ENCODE measurements around the gene STX18. TPM values are rescaled to one million over a fixed set of nuclear protein-coding genes. Genes with fewer than 3 reads are reported as not detected.
A peak's percentile ranks its signal among the peaks of the same experiment; 100 is the strongest.

Gene STX18
- total RNA-seq, 2 experiments from 2014 or later = 25.8 to 27.9 TPM

- Mint-ChIP-seq H3K9me3 (peaks cover 2% of the 10 kb centered on the region), H3K27ac (no peak overlapping the region), H3K4me1 (no peaks in the 10 kb centered on the region), H3K4me3 (no peak overlapping the region), H3K27me3 (no peaks in the 10 kb centered on the region), H3K36me3 (ENCODE audit: low read depth) (no peaks in the 10 kb centered on the region)
- no peak for DNase-seq
- ChIA-PET POLR2A (interaction anchor here (0.7 kb wide), 1 partner anchor 50 kb away, joined by 3 read pairs; no protein-coding TSS in a partner anchor), CTCF (no interaction called here)
Observed at GRCh38 chr4:4398430-4398829, 143.4 kb downstream of the STX18 start.

GRCh38 chr4:4397441-4397819, 144.4 kb downstream of the STX18 start:
- Mint-ChIP-seq H3K4me1 (no peaks in the 10 kb centered on the region), H3K4me3 (no peak overlapping the region), H3K27me3 (no peaks in the 10 kb centered on the region), H3K27ac (no peak overlapping the region), H3K36me3 (ENCODE audit: low read depth) (no peaks in the 10 kb centered on the region), H3K9me3 (peaks cover 2% of the 10 kb centered on the region)
- DNase-seq = no peak
- POLR2A ChIA-PET = no interaction called here
- CTCF ChIA-PET = no interaction called here

DNA sequence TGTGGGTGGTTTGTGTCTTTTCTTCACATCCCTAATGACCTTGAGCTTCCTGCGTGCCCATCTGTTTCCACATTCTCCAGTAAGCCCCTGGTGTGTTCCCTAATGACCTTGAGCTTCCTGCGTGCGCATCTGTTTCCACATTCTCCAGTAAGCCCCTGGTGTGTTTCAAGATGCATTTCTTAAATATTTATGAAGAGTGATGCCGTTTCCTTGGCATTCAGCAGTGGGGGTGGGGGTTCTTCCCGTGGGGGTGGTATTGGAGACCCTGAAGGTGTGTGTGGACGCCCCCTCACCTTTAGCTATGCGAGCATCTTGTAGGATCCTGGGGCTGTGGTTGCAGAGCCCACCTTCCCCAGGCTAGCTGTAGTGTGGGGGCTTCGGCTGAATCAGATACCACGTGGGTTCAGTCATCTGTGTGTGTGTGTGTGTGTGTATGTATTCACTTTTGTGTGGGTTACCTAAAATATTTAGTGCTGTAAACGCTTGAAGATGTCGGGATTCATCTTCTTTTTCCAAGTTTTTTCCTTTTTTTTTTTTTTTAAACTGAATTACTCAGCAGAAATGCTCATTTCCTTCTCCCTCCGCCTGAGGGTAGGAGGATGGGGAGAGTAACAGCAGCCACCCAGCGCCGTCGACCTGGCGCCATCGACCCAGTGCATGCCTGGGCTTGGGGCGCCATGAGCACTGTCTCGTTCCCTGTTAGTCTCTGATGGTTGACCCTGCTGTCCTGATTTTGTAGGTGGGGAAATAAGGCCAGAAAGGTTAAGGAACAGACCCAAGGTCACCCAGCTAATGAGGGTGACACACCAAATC, 145.0 kb downstream of the STX18 start:
- Mint-ChIP-seq H3K9me3 (peaks cover 2% of the 10 kb centered on the region), H3K36me3 (ENCODE audit: low read depth) (no peaks in the 10 kb centered on the region), H3K4me3 (no peak overlapping the region), H3K27me3 (no peaks in the 10 kb centered on the region), H3K4me1 (no peaks in the 10 kb centered on the region), H3K27ac (no peak overlapping the region)
- POLR2A ChIA-PET = no interaction called here
- CTCF ChIA-PET = interaction anchor here (0.6 kb wide), 1 partner anchor 56 kb away, joined by 4 read pairs; no protein-coding TSS in a partner anchor
- no peak for DNase-seq

- no peak overlapping the region for H3K4me3 Mint-ChIP-seq
- no peaks in the 10 kb centered on the region for H3K27me3 Mint-ChIP-seq
- POLR2A ChIA-PET = no interaction called here
- no peaks in the 10 kb centered on the region for H3K36me3 Mint-ChIP-seq (ENCODE audit: low read depth)
- CTCF ChIA-PET = no interaction called here
- H3K9me3 Mint-ChIP-seq = peaks cover 2% of the 10 kb centered on the region
- no peak for DNase-seq
- no peaks in the 10 kb centered on the region for H3K4me1 Mint-ChIP-seq
- H3K27ac Mint-ChIP-seq = no peak overlapping the region
Observed at GRCh38 chr4:4395849-4396627, 145.8 kb downstream of the STX18 start.

DNA sequence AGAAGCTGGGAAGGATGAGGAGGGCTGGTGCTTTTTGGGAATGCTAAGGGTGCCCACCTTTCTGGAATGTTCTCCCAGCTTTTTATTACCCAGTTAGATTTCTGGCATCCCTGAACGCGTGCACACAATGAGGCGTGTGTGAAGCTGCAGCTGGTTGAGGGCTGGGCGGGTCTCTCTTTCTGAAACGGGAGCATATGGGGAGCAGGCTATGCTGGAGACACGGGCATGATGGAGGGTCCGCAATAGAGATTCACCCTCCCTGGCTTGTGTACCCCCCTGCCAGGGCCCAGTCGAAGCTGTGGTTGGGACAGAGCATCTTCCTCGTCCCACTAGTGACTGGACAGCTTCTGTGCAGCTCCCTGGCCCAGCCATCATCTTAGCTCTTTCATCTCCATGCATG, 146.5 kb downstream of the STX18 start:
- H3K4me3 Mint-ChIP-seq = no peak overlapping the region
- DNase-seq = no peak
- H3K27me3 Mint-ChIP-seq = no peaks in the 10 kb centered on the region
- H3K9me3 Mint-ChIP-seq = peaks cover 2% of the 10 kb centered on the region
- H3K27ac Mint-ChIP-seq = no peak overlapping the region
- ChIA-PET CTCF (no interaction called here), POLR2A (no interaction called here)
- no peaks in the 10 kb centered on the region for H3K36me3 Mint-ChIP-seq (ENCODE audit: low read depth)
- H3K4me1 Mint-ChIP-seq = no peaks in the 10 kb centered on the region

GRCh38 chr4:4394644-4395043, 147.2 kb downstream of the STX18 start:
- H3K9me3 Mint-ChIP-seq = peaks cover 2% of the 10 kb centered on the region
- POLR2A ChIA-PET = interaction anchor here (0.5 kb wide), 1 partner anchor 131 kb away, joined by 3 read pairs; no protein-coding TSS in a partner anchor
- H3K4me3 Mint-ChIP-seq = no peak overlapping the region
- DNase-seq = no peak
- H3K27me3 Mint-ChIP-seq = peaks cover 2% of the 10 kb centered on the region
- no peaks in the 10 kb centered on the region for H3K4me1 Mint-ChIP-seq
- H3K27ac Mint-ChIP-seq = no peak overlapping the region
- H3K36me3 Mint-ChIP-seq (ENCODE audit: low read depth) = no peaks in the 10 kb centered on the region
- CTCF ChIA-PET = interaction anchor here (1.0 kb wide), 1 partner anchor 18 kb away, joined by 3 read pairs; no protein-coding TSS in a partner anchor

DNA sequence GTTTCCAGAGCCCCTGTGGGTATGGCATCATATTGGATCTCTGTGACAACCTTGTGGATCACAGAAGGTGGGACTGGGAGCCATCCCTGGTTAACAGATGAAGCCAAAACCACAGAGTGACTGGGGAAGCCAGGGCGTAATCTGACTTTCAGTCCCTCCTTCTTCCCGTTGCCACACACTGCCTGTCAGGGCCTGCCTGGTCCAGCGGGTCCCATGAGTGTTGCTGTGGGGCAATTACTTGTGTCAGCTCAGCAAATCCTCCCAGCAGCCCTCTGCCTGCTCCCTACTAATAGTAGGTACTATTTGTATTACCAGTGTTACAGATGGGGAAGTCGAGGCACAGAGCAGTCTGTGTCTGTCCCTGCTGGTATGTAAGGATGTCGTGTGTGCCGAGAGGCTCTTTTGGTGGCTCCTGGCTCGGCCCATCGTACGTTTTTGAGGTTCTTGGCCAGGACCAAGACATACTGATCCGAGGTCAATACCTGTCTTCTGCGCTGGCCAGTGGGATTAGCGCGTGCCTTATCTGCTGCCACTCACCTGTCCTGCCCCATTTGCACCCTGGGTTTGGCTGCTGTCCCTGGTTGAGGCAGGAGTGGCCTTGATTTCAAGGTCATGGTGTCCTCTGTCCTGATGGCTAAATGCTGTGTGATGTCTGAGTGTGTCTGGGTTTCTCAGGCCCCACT, 149.2 kb downstream of the STX18 start:
- peaks cover 14% of the 10 kb centered on the region for H3K27me3 Mint-ChIP-seq
- ChIA-PET POLR2A (no interaction called here), CTCF (no interaction called here)
- H3K9me3 Mint-ChIP-seq = no peaks in the 10 kb centered on the region
- no peak overlapping the region for H3K27ac Mint-ChIP-seq
- no peak for DNase-seq
- H3K36me3 Mint-ChIP-seq (ENCODE audit: low read depth) = peaks cover 3% of the 10 kb centered on the region
- H3K4me1 Mint-ChIP-seq = peaks cover 5% of the 10 kb centered on the region
- no peak overlapping the region for H3K4me3 Mint-ChIP-seq

GRCh38 chr4:4391866-4392265, 150.0 kb downstream of the STX18 start:
- POLR2A ChIA-PET = no interaction called here
- Mint-ChIP-seq H3K4me3 (no peak overlapping the region), H3K36me3 (ENCODE audit: low read depth) (peaks cover 3% of the 10 kb centered on the region), H3K9me3 (no peaks in the 10 kb centered on the region), H3K27me3 (peaks cover 15% of the 10 kb centered on the region), H3K27ac (no peak overlapping the region), H3K4me1 (peaks cover 5% of the 10 kb centered on the region)
- no peak for DNase-seq
- CTCF ChIA-PET = no interaction called here

- DNase-seq = no peak
- Mint-ChIP-seq H3K4me1 (peaks cover 9% of the 10 kb centered on the region), H3K27ac (no peak overlapping the region), H3K36me3 (ENCODE audit: low read depth) (peaks cover 3% of the 10 kb centered on the region), H3K27me3 (peaks cover 20% of the 10 kb centered on the region), H3K4me3 (no peak overlapping the region), H3K9me3 (no peaks in the 10 kb centered on the region)
- CTCF ChIA-PET = no interaction called here
- POLR2A ChIA-PET = interaction anchor here (0.7 kb wide), 1 partner anchor 15 kb away, joined by 3 read pairs; no protein-coding TSS in a partner anchor
Observed at GRCh38 chr4:4390515-4391240, 151.2 kb downstream of the STX18 start.

DNA sequence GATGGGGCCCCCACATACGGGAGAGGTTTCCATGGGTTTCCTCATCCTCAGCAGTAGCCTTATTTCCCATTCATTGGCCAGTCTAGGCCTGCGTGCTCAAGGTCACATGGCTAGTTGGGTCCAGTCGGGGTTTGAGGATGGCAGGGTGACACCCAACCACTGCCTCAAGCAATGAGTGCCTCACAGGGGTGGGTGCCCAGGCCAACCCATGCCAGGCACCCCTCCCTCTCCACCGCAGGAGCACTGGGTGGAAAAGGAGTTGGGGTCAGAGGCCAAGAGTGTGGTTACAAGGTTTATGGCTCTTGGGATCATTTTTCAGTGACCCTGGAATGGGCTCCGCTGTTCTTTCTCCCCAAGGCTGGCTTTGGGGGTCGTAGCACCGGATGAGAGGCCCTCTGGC, 151.8 kb downstream of the STX18 start:
- no peak for DNase-seq
- POLR2A ChIA-PET = no interaction called here
- Mint-ChIP-seq H3K27ac (no peak overlapping the region), H3K4me3 (no peak overlapping the region), H3K4me1 (peaks cover 10% of the 10 kb centered on the region), H3K36me3 (ENCODE audit: low read depth) (peaks cover 3% of the 10 kb centered on the region), H3K27me3 (peaks cover 25% of the 10 kb centered on the region), H3K9me3 (no peaks in the 10 kb centered on the region)
- CTCF ChIA-PET = no interaction called here

DNA sequence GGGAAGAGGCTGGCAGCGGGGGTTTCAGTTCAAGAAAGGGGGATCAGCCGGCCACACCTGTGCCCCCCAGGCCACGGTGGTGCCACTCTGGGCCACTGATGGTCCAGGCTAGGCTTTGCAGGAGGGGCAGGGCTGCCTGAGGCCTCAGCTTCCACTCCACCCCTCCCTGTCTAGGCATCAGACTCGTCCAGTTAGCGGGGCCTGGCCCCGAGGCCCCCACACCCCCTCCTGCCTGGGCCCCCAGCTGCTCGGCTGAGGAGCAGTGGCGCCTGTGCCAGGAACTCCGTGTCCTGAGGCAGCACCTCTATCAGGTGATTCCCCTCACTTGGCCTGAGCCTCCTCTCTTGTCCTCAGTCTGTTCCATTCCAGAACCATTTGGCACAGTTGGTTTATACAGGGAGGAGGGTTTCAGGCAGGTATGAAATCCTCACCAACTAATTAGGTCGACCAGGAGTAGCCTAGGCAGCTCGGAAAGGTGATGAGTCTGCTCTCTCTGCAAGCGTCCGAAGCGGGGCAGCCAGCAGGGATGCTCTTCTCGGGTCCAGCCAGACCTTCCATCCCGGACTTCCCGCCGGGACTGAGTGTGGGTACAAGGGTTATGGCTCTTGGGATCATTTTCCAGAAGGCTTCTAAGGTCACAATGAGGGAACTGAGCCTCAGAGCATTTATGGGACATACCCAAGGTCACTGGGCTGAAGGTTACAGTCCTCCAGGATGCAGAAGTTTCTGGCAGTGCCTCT, 152.8 kb downstream of the STX18 start:
- ChIA-PET POLR2A (no interaction called here), CTCF (no interaction called here)
- Mint-ChIP-seq H3K4me1 (peaks cover 14% of the 10 kb centered on the region), H3K27ac (no peak overlapping the region), H3K36me3 (ENCODE audit: low read depth) (peaks cover 3% of the 10 kb centered on the region), H3K4me3 (no peak overlapping the region), H3K27me3 (peaks cover 35% of the 10 kb centered on the region), H3K9me3 (no peaks in the 10 kb centered on the region)
- DNase-seq = no peak

- H3K4me1 Mint-ChIP-seq = peaks cover 14% of the 10 kb centered on the region
- POLR2A ChIA-PET = no interaction called here
- H3K27ac Mint-ChIP-seq = no peak overlapping the region
Observed at GRCh38 chr4:4388311-4388790, 153.5 kb downstream of the STX18 start.

More at GRCh38 chr4:4388311-4388790, 153.5 kb downstream of the STX18 start:
- H3K4me3 Mint-ChIP-seq = peak overlapping the region; percentile 62
- H3K9me3 Mint-ChIP-seq = no peaks in the 10 kb centered on the region
- peaks cover 42% of the 10 kb centered on the region for H3K27me3 Mint-ChIP-seq
- CTCF ChIA-PET = no interaction called here
- peaks cover 3% of the 10 kb centered on the region for H3K36me3 Mint-ChIP-seq (ENCODE audit: low read depth)
- no peak for DNase-seq
